Breast epithelium (tissue), 3 donors: Measurements from ENCODE around the gene NT5C2.

Source experiments
- POLR2A ChIP-seq: fragments of 450-650 bp; IDR thresholded peaks from one replicate; pipeline ENCODE4 v1.6.1; 2016; ENCODE audit warnings: antibody characterized with exemption, mild to moderate bottlenecking, moderate library complexity
- POLR2AphosphoS5 ChIP-seq, 3 donors: sonication (generic); formaldehyde crosslinking; IDR thresholded peaks; one replicate each; pipeline ENCODE4 v1.6.1; 2017; ENCODE audit warnings: antibody characterized with exemption in 3 of 3
- TF ChIP-seq, protein P1 (sequence below), 3 donors: fragments of 450-650 bp; IDR thresholded peaks; one replicate each; pipeline ENCODE4 v1.5.1; 2016 to 2017; ENCODE audit warnings: antibody characterized with exemption in 3 of 3, mild to moderate bottlenecking in 3 of 3, moderate library complexity in 3 of 3

DNA sequence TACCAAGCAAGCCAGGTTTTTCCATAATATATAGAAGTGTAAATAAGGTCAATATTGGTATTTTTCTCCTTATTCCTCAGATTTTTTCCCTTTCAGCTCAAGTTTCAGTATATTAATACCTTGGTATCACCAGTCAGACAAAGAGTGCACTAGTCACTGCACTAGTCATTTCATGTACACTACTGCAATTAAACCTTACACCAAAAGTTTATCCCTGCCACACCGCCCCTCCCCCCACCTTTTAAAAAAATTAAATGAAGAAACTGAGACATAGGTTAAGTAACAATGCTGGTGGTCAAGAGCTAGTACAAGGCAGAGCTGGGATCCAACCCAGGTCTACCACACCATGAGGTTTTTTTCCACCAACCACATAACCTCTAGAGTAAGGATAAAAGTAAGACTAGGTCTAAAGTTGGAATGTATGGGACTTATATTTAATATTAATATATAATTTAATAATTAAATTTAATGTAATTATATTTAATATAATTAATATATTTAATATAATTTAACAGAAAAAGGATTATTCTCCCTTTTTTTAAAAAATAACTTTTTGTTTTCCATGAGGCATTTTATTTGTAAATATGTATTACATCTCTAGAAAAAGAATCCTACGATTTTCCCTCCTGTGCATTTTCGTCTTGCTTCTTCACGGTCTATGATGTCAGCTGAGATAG lies 68.5 kb downstream of the NT5C2 start:
- TF ChIP-seq, protein P1, sequence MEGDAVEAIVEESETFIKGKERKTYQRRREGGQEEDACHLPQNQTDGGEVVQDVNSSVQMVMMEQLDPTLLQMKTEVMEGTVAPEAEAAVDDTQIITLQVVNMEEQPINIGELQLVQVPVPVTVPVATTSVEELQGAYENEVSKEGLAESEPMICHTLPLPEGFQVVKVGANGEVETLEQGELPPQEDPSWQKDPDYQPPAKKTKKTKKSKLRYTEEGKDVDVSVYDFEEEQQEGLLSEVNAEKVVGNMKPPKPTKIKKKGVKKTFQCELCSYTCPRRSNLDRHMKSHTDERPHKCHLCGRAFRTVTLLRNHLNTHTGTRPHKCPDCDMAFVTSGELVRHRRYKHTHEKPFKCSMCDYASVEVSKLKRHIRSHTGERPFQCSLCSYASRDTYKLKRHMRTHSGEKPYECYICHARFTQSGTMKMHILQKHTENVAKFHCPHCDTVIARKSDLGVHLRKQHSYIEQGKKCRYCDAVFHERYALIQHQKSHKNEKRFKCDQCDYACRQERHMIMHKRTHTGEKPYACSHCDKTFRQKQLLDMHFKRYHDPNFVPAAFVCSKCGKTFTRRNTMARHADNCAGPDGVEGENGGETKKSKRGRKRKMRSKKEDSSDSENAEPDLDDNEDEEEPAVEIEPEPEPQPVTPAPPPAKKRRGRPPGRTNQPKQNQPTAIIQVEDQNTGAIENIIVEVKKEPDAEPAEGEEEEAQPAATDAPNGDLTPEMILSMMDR (IDR thresholded peaks at IDR 0.05): no peak
- TF ChIP-seq POLR2A (no peak), POLR2AphosphoS5 (IDR thresholded peaks at IDR 0.05) (no peak)
